HuH-7 (cell line): Measurements from ENCODE around the gene APEH.
A peak's percentile ranks its signal among the peaks of the same experiment; 100 is the strongest.

ENCODE experiments used
- DNase-seq: peaks from one replicate; pipeline ENCODE4 v3.0.0; 2011; ENCODE audit warnings: low spot score

APEH gene

DNA sequence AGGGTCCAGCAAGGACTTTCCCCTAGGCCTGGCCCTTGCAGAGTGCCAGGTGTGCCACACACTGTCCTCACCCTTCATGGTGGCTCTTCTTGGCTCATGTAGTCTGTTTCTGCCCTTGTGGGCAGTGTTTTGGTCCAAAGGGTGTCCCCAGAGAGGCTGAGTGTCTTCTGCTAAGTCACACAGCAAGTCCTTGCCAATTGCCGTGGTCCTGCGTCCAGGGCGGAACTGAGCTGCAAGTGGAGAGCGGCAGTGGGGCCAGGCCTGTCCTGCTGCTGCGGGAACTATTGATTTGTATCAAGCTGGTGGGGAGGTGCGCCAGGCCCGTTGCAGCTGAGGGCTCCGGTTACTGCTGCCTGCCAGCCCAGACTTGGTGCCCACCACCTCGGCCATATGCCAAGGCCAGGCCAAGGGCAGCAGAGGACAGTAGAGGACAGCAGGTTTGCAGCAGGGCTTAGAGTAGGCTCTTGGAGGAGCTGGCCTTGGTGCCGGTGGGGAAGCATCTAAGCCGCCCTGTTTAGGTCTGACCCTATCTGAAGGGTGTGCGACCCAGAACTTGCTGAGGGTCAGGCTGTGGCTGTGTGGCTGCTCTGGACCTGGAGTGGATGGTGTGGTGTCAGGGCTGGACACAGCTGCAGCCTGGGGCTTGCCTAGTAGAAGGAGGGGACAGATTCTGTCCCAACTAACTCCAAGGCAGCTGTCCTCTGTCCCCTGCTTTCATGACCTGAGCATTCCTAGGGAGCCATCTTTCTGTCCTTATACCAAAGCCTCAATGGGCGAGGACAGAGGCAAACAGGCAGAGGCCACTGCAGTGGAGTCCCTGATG lies 40.8 kb downstream of the APEH start:
- no peak for DNase-seq

DNA sequence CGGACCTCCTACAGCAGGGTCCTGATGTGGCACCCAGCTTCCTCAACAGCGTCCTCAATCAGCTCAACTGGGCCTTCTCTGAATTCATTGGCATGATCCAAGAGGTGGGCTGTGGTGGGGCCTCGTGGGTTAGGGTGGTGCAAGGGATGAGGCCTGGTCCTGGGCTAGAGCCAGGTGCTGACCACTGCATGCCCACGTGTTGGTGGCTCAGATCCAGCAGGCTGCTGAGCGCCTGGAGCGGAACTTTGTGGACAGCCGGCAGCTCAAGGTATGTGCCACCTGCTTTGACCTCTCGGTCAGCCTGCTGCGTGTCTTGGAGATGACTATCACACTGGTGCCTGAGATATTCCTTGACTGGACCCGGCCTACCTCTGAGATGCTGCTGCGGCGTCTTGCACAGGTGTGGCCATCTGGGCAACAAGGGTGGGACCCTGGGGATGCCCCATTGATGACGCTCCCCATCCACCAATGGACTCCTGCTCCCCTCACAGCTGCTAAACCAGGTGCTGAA lies 41.5 kb downstream of the APEH start:
- DNase-seq: no peak

DNA sequence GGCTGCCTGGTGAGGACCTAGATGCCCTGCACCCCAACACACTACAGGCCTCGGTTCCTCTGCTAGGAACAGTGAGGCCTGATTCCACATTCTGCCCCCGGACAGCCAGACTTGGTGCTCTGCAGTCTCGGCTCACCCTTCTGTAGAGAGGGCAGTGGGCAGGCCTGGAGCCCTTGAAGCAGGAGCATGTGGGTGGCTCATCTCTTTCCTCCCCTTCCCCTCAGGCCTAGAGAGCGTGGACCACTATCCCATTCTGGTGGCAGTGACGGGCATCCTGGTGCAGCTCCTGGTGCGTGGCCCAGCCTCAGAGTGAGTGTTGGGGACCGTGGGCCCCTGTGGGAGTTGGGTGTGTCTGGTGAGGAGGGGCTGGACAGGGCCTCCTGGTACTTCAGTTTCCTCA lies 42.0 kb downstream of the APEH start:
- no peak for DNase-seq

DNA sequence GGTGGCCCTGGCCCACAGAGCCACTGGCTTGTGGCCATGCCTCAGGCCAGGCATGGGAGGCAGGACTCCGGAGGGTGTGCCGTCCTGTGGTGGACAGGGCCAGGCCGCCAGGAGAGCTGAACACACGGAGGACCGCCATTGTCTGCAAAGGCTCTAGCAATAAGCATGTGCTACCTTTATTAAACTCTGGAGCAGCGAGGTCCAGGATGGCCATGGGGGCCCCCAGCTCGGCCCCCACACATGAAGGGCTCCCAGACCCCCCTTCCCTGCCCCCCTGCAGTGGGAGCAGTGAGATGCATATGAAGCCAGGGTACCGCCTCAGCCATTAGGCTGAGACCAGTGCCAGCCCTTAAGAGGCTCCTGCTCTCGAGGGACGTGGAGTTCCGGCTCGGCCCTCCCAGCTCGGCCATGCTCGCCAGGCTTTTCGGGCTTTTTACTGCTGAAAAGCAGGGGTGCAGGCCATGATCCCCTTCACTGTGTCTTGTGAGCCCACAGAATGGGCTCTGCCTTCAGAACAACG lies 42.6 kb downstream of the APEH start:
- no peak for DNase-seq

DNA sequence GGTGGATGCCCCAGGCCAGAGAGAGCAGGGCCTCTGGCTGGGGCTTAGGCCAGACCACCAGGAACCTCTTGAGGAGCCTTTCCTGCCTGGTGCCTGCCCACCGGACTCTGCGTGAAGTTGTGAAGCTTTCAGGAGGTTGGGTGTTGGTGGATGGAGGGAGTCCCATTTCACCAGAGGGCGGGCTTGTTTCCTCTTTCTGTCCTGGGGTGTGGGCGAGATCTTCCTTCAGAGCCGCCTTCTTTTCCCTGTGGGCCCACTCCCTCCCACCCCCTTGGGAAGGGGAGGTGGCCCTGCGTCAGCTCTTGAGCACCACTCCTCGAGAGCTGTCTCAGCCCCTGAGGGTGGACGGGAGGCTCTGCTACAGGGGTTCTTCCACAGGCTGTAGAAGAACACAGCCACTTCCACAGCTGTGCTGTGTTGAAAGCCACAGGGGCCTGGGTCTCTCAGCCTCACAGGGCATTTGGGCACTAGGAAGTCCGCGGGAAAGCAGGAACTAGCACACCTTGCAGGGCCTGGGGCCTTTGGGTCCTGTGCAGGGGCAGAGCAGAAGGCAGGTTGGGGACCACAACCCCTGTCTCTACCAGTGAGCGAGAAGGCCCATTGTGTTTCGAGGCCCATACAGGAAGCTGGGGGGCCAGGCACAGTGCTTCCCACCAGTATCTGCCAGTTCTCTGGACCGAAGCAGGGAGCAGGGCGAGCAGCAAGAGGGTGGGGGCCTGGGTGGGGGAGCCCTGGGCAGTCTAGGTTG lies 43.2 kb downstream of the APEH start:
- no peak for DNase-seq

DNA sequence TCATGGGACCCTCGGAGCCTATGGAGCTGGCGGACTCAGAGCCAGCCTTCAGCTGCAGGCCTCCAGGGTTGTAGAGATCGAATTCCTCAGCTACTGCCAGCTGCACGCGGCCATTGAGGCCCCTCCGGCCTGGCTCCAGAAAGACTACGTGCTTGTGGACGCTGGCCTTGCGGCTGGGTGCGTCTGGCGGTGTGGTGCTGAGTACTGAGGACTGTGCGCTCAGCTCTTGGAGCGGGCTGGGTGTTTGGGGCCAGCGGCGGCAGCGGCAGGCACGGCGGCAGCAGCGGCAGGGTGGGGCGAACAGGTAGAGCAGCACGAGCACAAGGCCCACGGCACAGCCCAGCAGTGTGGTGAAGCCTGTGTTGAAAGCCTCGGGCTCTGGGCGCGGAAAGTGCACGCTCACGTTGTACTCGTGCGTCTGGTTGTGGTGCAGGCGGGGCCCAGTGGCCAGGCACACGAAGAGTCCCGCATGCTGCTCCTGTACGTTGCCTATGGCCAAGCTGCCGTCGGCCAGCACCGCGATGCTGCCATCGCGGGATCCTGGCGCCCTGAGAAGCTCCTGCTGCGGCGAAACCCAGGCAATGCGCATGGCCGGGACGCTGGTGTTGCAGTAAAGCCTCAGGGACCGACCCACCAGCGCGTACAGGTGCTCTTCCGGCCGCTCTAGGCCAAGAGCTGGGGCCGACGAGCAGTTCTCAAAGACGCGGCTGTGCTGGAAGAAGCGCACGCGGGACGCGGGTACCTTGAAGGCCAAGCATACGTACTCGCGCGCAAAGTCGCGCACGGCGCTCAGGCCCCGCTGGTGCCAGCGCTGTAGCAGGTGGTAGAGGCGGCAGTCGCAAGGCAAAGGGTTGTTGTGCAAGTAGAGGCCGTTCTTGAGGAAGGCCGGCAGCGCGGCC lies 44.1 kb downstream of the APEH start:
- no peak for DNase-seq

DNA sequence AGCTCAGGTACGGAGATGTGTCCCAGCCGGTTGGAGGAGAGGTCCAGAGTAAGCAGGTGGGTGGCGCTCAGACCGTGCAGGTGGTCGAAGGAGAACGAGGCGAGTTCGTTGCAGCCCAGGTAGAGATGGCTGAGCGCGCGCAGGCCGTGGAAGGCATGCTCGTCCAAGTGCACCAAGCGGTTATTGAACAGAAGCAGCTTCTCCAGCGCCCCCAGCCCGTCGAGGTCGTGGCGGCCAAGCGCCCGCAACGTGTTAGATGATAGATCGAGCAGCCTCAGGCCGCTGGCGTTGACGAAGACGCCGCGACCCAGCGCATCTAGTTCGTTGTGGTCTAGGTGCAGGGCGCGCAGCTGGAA lies 44.7 kb downstream of the APEH start:
- DNase-seq: no peak

DNA sequence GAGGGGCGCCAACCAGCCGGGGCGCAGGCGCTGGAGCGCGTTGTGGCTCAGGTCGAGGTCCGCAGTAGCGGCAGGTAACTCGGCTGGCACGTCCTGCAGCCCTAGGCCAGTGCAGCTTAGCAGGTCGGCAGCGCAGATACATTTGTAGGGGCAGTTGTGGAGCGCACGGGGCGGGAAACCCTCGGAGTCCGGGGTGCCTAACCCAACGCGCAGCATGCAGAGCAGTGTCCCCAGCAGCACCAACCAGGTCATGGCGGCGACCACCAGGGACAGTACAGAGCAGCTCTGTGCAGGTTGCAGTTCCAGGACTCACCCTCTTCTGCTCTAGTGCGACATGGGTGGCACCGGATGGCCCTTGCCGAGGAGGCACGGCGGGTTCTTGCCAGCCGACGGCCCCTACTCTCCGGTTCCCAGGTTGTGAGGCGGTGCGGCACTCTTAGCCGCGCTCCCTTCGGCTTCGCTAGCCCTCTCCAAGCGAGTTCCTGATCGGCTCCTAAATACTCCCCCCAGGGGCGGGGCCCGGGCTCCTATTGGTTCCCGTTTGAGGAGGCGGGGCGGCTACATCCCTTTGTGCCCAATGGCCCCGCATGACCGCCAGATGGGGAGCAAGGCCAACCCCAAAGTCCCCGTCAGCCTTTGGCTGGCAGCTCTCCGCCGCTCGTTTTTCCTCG lies 45.2 kb downstream of the APEH start, which contains the start of gene AMIGO3:
Gene AMIGO3 (minus strand): TSS at position 471 of the 671 bp plus-strand sequence. CDS start 219 bp downstream, at position 252.
- no peak for DNase-seq

DNA sequence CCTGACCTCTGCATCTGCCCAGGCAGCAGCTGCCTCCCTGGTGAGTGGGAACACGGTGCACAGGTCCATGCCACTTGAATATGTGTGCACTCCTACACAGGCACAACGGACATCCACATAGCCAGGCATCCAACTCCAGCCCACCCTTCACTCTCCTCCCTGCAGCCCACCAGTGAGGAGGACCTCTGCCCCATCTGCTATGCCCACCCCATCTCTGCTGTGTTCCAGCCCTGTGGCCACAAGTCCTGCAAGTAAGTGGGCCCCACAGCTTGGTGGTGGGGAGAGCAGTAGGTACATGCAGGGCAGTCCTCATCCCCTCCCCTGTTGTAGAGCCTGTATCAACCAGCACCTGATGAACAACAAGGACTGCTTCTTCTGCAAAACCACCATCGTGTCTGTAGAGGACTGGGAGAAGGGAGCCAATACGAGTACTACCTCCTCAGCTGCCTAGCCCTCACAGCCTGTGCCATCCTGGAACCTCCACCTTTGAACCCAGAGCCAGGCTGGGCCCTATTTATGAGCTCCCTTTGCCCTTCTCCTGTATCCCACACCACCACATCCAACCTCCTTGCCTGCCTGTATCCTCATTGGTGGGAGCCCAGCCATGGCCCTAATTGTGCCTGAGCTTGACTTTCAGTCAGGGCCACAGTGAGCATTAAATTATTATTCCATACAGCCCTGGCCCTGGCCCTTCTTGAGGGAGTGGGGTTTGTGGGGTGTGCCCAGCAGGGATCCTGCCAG lies 46.9 kb downstream of the APEH start:
- DNase-seq: no peak

DNA sequence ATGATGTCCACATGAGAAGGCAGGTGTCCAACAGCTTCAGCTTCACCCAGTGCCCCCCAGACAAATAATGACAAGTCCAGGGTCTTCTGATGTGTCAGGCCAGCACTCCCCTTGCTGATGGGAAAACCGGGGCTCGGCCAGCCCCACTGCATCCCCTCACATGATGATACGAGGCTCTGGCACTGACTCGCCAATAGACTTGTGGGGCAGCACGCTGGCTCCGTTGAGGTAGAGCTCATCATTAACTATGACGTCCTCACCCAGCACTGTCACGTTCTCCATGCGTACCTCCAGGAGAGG lies 47.4 kb downstream of the APEH start:
- no peak for DNase-seq

DNA sequence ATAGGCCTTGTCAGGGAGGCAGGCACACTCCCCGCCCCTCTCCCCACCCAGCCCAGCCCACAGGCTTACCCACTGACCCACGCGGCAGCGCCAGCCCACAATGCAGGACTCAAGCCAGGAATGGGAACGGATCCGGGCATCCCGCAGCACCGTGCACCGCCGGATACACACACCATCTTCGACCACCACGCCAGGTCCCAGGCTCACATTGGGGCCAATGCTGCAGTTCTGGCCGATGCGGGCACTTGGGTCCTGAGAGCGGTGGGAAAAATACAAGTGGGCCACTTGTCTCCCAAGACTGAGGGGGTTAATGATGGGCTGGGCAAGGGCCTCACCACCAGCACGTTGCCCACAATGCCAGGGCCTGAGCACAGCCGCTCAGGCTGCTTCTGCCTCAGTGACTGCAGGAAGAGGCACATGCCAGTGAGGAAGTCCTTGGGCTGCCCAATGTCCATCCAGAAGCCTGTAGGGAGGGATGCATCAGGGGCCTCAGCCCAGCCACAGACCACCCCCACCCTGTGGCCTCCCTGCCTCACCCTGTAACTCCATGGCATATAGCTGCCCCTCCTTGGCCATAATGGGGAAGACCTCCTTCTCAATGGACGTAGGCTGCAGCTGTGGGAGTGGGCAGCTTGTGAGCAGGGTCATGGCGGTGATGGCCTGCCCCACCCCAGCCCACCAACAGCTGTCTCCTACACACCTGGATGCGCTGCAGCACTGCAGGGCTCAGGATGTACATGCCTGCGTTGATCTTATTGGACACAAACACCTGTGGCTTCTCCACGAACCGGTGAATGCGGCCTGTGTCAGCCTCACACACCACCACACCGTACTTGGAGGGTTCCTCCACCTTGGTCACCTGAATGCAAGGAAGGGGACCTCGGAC lies 48.0 kb downstream of the APEH start:
- DNase-seq: no peak

DNA sequence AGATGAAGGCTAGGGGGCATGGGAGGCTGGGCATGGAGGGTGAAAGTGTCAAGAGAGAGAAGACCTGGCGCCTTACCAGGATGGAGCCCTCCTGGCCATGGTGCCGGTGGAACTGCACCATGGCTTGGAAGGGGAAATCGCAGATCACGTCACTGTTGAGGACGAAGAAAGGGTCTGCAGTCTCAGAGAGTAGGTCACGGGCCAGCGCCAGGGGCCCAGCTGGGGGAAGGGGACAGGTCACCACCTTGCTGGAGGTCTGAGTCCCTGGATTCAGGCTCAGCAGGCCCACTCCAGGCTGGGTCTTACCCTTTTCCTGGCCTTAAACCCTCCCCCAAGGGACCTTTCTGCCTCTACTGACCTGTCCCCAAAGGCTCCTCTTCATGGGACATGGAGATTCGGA lies 48.7 kb downstream of the APEH start:
- no peak for DNase-seq

DNA sequence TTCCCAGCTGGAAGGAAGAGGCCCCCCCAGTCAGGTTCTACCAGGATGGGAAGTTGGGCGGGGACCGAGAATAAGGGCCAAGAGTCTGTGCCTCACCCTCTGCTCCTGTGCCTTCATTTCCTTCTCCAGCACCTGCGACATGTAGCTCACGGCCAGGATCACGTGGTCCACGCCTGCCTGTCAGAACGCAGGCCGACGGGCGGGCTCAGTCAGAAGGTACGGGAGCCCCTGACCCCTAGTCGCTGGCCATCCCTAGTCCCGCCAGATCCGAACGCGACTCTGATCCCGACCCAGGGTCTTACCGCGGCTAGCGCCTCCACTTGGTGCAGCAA lies 49.1 kb downstream of the APEH start:
- DNase-seq: peak; percentile 57

DNA sequence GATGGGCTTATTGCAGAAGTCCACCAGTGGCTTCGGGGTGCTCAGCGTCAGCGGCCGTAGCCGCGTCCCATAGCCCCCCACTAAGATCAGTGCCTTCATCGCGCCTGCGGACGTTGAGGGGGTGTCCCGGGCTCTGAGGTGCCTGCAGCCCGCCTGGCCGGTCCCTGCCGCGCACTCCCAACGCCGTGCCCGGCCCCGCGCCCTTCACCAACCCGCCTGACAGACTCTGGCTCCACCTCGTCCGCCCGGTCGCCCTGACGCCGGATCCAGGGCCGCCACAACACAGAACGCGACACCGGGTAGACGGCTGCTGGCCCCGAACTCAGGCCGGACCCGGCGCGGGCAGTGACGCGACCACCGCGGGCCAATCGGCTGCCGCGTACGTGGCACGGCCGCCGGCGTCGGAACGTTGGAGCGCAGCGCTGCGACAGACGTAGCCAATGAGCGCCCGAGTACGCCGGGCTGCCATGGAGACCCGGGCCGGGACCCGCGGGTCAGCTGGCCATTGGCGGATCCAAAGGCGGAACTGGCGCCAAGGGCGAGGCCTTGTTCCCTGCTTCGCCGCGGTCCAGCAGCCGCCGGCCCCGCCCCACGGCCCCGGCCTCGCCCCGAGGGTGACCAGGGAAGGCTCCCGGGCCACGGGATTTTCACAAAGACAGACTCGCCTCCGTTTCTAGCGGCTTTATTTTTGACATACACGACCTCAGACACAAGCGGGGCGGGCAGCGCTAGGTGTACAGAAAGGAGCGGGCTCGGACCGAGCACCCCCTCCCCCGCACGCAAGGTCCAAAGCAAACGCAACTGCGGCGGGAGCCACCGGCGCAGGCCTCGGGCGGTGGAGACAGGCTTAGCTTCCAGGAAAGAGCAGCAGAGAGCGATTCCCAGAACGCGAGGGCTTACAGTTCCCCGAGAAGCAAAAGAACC lies 49.7 kb downstream of the APEH start, which contains the start of gene GMPPB:
Gene GMPPB (minus strand): TSS at position 324 of the 924 bp plus-strand sequence. CDS start 225 bp downstream, at position 99.
- peak; percentile 98 for DNase-seq

DNA sequence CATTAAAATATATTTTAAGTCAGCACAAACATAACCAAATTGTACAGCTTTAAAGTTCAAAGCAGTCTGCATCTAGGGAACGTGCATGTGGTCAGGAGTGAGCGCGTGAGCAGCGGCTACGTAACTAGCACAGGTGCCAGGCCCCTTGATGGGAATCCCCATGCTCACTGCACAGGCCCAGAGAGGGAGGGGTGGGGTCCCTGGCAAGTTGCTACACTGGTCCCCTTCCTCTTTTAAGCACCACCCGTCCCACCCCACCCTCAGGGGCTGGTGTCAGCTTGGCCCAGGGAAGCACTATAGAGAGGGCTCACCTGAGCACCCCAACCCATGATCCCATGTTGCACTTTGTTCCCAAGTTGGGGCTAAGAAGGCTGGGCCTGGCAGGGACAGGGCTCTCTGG lies 50.4 kb downstream of the APEH start:
- DNase-seq: no peak

DNA sequence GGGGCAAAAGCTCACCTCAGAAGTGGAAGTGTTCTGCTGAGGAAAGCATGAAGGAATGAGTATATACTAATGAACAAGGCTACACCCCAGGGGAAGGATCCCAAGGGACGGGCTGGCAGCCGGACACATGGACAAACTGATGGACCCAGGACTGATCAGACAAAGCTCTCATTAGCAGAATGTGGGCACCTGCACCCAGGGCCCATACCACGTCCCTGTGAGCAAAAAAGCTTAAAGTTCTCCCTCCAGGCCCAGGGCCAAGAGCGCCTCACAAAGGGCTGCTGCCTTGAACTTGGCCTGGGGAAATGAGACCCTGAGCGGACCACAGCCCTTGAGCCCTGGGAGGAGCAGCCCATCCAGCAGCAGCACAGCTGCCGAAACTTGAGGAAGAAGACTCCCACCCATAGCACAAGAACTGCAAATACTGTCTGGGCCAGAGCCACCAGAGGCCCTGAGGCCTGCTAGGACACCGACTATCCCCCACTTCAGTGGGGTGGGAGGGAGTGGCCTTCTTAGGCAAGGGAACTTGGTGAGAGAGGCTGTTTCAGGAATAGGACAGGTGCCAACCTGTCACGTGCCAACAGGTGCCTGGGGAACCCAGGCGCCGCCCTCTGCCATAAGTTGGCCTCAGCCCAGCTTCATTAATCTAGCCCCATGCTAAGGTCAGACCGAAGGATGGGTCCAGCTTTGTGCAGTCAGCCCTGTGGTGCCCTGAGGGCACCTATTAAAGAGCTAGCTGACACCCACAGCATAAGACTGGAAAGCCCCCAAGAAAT lies 51.9 kb downstream of the APEH start:
- no peak for DNase-seq

DNA sequence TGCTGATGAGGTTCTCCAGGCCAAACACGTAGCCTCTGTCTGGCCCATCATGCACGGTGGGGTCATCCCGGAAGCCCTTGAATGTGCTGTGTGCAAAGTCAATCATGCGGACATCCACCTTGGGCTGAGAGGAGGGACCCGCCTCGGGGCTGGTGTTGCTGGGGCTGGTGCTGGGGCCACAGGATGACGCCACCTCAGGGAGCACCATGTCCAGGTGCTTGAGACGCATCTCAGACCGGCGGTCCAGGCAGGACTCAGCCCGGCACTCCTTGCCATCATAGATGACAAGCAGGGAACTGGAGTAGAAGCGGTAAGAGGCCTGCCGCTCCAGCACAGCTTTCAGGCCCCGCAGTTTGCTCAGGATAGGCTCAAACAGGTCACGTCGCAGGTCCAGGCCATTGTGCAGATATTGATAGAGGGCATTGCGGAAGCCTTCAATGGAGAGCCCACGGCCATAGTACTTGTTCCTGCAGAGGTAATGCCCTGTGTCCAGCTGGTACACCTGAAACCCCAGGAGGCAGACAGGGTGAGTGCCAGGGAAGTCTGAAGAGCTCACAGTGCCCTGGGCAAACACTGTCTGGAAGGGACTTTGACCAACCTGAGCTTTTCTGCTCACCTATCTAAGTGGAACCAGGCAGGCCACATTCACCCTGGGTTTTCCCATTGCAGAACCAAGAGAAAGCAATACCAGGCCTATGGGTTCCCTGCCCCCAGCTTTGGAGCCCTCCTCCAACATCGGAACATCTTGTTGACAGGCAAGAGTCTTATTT lies 53.2 kb downstream of the APEH start:
- no peak for DNase-seq
